ENCODE data around the gene NTSR1. TPM values are rescaled to one million over a fixed set of nuclear protein-coding genes. Genes with fewer than 3 reads are reported as not detected.

NTSR1 gene
- total and polyA plus RNA-seq, 2 of the 13 experiments (the other 11 are each of a cell fraction or from before 2014, with no cell fraction given) = 0.09 to 0.12 TPM

DNA sequence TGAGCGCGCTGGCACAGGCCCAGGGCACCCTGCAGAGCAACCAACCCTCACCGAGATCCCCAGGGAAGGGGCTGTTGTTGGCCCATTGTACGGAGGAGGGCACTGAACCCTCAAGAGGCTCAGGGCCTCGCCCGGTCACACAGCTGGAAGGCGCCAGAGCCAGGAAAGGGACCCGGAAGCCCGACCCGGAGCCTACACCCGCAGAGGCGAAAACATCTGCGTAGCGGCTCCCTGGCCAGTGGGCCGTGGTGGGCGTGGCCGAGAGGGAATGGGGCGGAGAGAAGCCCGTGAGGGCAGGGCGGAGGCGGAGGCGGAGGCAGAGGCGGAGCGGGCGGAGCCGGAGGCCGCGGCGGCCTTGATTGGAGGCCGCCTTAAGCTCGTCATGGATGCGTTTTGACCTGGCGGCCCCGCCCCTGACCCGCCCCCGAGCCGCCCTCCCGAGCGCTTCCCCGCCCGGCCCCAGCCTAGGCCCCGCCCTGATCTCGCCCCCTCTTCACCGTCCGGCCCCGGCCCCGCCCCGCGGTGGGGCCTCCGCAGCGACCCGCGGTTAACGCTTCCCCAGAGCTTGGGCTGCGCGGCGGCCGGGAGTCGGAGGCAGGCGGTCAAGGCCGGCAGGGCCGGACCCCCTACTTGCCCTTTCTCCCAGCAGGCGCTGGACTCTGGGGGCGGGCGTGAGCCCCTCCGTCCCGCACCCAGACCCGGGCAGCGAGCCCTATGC, 85.5 kb downstream of the NTSR1 start (continued):
- TF ChIP-seq, protein P1, sequence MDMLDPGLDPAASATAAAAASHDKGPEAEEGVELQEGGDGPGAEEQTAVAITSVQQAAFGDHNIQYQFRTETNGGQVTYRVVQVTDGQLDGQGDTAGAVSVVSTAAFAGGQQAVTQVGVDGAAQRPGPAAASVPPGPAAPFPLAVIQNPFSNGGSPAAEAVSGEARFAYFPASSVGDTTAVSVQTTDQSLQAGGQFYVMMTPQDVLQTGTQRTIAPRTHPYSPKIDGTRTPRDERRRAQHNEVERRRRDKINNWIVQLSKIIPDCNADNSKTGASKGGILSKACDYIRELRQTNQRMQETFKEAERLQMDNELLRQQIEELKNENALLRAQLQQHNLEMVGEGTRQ (IDR thresholded peaks at IDR 0.05; ENCODE audit: low read depth, low read length) = no peak
- TF ChIP-seq, protein P1 (CRISPR knock-in tag; IDR thresholded peaks at IDR 0.05; ENCODE audit: borderline replicate concordance) = no peak
- TF ChIP-seq GABPA (IDR thresholded peaks at IDR 0.05; ENCODE audit: low read depth, low read length) (no peak), GABPA (CRISPR knock-in tag; IDR thresholded peaks at IDR 0.05; ENCODE audit: low read depth) (peak; percentile 51), HNRNPH1 (optimal IDR thresholded peaks at IDR 0.05; ENCODE audit: low read depth, low read length) (no peak), NCOA5 (CRISPR knock-in tag; IDR thresholded peaks at IDR 0.05) (no peak), ZSCAN29 (CRISPR knock-in tag; conservative IDR thresholded peaks at IDR 0.05) (peak; percentile 88), ARNT2 (CRISPR knock-in tag; IDR thresholded peaks at IDR 0.05; ENCODE audit: low read depth) (peak; percentile 51), ASH2L (IDR thresholded peaks at IDR 0.05; ENCODE audit: insufficient read length, low read depth, low read length) (peak; percentile 74), ZKSCAN8 (CRISPR knock-in tag; IDR thresholded peaks at IDR 0.05; ENCODE audit: borderline replicate concordance) (0 out of 2 replicates have a peak, but pooled peaks have one; percentile 32), ZNF724P (CRISPR knock-in tag; IDR thresholded peaks at IDR 0.05; ENCODE audit: borderline replicate concordance) (peak; percentile 74; the same call in 1 of the 2 replicates)
- TF ChIP-seq, protein P2, sequence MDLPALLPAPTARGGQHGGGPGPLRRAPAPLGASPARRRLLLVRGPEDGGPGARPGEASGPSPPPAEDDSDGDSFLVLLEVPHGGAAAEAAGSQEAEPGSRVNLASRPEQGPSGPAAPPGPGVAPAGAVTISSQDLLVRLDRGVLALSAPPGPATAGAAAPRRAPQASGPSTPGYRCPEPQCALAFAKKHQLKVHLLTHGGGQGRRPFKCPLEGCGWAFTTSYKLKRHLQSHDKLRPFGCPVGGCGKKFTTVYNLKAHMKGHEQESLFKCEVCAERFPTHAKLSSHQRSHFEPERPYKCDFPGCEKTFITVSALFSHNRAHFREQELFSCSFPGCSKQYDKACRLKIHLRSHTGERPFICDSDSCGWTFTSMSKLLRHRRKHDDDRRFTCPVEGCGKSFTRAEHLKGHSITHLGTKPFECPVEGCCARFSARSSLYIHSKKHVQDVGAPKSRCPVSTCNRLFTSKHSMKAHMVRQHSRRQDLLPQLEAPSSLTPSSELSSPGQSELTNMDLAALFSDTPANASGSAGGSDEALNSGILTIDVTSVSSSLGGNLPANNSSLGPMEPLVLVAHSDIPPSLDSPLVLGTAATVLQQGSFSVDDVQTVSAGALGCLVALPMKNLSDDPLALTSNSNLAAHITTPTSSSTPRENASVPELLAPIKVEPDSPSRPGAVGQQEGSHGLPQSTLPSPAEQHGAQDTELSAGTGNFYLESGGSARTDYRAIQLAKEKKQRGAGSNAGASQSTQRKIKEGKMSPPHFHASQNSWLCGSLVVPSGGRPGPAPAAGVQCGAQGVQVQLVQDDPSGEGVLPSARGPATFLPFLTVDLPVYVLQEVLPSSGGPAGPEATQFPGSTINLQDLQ (CRISPR knock-in tag; IDR thresholded peaks at IDR 0.05) = no peak
- TF ChIP-seq, protein P3, sequence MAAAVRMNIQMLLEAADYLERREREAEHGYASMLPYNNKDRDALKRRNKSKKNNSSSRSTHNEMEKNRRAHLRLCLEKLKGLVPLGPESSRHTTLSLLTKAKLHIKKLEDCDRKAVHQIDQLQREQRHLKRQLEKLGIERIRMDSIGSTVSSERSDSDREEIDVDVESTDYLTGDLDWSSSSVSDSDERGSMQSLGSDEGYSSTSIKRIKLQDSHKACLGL (CRISPR knock-in tag; IDR thresholded peaks at IDR 0.05) = peak; percentile 78
- TF ChIP-seq, protein P4, sequence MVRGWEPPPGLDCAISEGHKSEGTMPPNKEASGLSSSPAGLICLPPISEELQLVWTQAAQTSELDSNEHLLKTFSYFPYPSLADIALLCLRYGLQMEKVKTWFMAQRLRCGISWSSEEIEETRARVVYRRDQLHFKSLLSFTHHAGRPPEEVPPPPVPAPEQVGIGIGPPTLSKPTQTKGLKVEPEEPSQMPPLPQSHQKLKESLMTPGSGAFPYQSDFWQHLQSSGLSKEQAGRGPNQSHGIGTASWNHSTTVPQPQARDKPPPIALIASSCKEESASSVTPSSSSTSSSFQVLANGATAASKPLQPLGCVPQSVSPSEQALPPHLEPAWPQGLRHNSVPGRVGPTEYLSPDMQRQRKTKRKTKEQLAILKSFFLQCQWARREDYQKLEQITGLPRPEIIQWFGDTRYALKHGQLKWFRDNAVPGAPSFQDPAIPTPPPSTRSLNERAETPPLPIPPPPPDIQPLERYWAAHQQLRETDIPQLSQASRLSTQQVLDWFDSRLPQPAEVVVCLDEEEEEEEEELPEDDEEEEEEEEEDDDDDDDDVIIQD (CRISPR knock-in tag; IDR thresholded peaks at IDR 0.05; ENCODE audit: low read depth) = 0 out of 2 replicates have a peak, but pooled peaks have one; percentile 39
- TF ChIP-seq, protein P5, sequence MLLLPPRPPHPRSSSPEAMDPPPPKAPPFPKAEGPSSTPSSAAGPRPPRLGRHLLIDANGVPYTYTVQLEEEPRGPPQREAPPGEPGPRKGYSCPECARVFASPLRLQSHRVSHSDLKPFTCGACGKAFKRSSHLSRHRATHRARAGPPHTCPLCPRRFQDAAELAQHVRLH (CRISPR knock-in tag; IDR thresholded peaks at IDR 0.05; ENCODE audit: borderline replicate concordance, low read depth) = peak; percentile 67; the same call in 1 of the 2 replicates
- TF ChIP-seq, protein P6, sequence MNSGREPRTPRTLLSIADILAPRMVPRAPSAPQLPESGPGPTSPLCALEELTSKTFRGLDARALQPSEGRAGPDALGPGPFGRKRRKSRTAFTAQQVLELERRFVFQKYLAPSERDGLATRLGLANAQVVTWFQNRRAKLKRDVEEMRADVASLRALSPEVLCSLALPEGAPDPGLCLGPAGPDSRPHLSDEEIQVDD (CRISPR knock-in tag; IDR thresholded peaks at IDR 0.05; ENCODE audit: borderline replicate concordance) = peak; percentile 14; the same call in 1 of the 2 replicates
- TF ChIP-seq, protein P7, sequence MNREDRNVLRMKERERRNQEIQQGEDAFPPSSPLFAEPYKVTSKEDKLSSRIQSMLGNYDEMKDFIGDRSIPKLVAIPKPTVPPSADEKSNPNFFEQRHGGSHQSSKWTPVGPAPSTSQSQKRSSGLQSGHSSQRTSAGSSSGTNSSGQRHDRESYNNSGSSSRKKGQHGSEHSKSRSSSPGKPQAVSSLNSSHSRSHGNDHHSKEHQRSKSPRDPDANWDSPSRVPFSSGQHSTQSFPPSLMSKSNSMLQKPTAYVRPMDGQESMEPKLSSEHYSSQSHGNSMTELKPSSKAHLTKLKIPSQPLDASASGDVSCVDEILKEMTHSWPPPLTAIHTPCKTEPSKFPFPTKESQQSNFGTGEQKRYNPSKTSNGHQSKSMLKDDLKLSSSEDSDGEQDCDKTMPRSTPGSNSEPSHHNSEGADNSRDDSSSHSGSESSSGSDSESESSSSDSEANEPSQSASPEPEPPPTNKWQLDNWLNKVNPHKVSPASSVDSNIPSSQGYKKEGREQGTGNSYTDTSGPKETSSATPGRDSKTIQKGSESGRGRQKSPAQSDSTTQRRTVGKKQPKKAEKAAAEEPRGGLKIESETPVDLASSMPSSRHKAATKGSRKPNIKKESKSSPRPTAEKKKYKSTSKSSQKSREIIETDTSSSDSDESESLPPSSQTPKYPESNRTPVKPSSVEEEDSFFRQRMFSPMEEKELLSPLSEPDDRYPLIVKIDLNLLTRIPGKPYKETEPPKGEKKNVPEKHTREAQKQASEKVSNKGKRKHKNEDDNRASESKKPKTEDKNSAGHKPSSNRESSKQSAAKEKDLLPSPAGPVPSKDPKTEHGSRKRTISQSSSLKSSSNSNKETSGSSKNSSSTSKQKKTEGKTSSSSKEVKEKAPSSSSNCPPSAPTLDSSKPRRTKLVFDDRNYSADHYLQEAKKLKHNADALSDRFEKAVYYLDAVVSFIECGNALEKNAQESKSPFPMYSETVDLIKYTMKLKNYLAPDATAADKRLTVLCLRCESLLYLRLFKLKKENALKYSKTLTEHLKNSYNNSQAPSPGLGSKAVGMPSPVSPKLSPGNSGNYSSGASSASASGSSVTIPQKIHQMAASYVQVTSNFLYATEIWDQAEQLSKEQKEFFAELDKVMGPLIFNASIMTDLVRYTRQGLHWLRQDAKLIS (CRISPR knock-in tag; IDR thresholded peaks at IDR 0.05) = no peak
